Measurements from ENCODE around the gene ZNF783. TPM values are rescaled to one million over a fixed set of nuclear protein-coding genes. Genes with fewer than 3 reads are reported as not detected.

Gene ZNF783
- total and polyA plus RNA-seq, 9 of the 15 experiments (the other 6 are each of a cell fraction or from before 2014, with no cell fraction given), result 0.66 to 11.2 (median 5.4) TPM

DNA sequence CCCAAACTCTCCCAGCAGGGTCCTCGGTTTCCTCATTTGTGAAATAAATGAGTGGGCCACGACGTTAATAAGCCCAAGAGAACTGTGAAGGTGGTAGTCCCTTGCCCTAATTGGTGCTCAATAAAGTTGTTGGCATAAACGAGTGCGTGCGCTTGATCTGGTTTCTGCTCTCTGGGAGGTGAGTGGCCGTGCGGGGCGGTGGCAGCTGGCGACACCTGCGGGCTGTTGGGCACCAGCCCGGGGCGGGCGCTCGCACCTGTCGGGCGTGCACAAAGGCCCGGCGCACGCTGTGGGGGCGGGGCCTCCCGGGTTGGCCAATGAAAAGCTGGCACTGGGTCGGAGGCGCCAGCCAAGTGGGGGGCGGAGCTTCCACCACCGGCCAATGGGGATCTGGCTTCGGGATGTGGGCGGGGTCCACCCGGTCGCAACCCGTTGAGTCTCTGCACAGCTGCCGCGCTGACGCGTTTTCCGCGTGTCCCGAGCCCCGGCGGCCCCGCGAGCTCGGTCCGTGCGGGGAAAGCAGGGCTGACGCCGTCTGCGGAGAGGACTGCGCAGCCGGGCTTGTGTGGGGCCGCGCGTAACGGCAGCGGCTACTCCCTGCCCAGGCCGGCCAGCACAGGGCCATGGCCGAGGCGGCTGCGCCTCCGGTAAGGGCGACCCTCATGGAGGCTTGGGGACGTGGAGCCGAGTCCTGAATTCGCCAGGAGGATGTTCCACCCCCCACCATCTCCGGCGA lies 23.0 kb downstream of the ZNF783 start (continued):
- TF ChIP-seq MAZ (CRISPR knock-in tag; conservative IDR thresholded peaks at IDR 0.05 in 1 of 2, IDR thresholded peaks at IDR 0.05 in 1 of 2), result peak in 1 of 2 experiments; percentile 28; a peak in 1 of 4 replicates
- TF ChIP-seq BRD4 (IDR thresholded peaks at IDR 0.05), result no peak
- peak; percentile 89 for TF ChIP-seq ZBTB33 (CRISPR knock-in tag; IDR thresholded peaks at IDR 0.05)
- no peak for TF ChIP-seq ZNF23 (CRISPR knock-in tag; IDR thresholded peaks at IDR 0.05)
- TF ChIP-seq HMGN3 (IDR thresholded peaks at IDR 0.05; ENCODE audit: borderline replicate concordance, extremely low read depth, insufficient read length, low read depth, low read length), result no peak
- TF ChIP-seq MAFG (tag; conservative IDR thresholded peaks at IDR 0.05), result no peak
- no peak for TF ChIP-seq ELF2 (CRISPR knock-in tag; IDR thresholded peaks at IDR 0.05)
- TF ChIP-seq CREB1 (IDR thresholded peaks at IDR 0.05), result peak; percentile 61
- peak; percentile 39; the same call in 1 of the 2 replicates for TF ChIP-seq CREB1 (CRISPR knock-in tag; IDR thresholded peaks at IDR 0.05)
- TF ChIP-seq CBFA2T3 (IDR thresholded peaks at IDR 0.05), result no peak
- no peak for TF ChIP-seq DACH1 (IDR thresholded peaks at IDR 0.05; ENCODE audit: partially characterized antibody)
- no peak for TF ChIP-seq COPS2 (conservative IDR thresholded peaks at IDR 0.05)
- TF ChIP-seq, protein P1, sequence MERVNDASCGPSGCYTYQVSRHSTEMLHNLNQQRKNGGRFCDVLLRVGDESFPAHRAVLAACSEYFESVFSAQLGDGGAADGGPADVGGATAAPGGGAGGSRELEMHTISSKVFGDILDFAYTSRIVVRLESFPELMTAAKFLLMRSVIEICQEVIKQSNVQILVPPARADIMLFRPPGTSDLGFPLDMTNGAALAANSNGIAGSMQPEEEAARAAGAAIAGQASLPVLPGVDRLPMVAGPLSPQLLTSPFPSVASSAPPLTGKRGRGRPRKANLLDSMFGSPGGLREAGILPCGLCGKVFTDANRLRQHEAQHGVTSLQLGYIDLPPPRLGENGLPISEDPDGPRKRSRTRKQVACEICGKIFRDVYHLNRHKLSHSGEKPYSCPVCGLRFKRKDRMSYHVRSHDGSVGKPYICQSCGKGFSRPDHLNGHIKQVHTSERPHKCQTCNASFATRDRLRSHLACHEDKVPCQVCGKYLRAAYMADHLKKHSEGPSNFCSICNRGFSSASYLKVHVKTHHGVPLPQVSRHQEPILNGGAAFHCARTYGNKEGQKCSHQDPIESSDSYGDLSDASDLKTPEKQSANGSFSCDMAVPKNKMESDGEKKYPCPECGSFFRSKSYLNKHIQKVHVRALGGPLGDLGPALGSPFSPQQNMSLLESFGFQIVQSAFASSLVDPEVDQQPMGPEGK (CRISPR knock-in tag; IDR thresholded peaks at IDR 0.05; ENCODE audit: borderline replicate concordance), result no peak
- TF ChIP-seq ZNF232 (CRISPR knock-in tag; IDR thresholded peaks at IDR 0.05), result no peak
- no peak for TF ChIP-seq ELK1 (CRISPR knock-in tag; IDR thresholded peaks at IDR 0.05)
- TF ChIP-seq, protein P2, sequence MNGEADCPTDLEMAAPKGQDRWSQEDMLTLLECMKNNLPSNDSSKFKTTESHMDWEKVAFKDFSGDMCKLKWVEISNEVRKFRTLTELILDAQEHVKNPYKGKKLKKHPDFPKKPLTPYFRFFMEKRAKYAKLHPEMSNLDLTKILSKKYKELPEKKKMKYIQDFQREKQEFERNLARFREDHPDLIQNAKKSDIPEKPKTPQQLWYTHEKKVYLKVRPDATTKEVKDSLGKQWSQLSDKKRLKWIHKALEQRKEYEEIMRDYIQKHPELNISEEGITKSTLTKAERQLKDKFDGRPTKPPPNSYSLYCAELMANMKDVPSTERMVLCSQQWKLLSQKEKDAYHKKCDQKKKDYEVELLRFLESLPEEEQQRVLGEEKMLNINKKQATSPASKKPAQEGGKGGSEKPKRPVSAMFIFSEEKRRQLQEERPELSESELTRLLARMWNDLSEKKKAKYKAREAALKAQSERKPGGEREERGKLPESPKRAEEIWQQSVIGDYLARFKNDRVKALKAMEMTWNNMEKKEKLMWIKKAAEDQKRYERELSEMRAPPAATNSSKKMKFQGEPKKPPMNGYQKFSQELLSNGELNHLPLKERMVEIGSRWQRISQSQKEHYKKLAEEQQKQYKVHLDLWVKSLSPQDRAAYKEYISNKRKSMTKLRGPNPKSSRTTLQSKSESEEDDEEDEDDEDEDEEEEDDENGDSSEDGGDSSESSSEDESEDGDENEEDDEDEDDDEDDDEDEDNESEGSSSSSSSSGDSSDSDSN (IDR thresholded peaks at IDR 0.05; ENCODE audit: borderline replicate concordance in 1 of 2, low read depth in 2 of 2, low read length in 2 of 2), result no peak
- TF ChIP-seq SP1 (CRISPR knock-in tag; IDR thresholded peaks at IDR 0.05), result peak; percentile 54; the same call in 1 of the 2 replicates
- TF ChIP-seq ETV5 (CRISPR knock-in tag; IDR thresholded peaks at IDR 0.05; ENCODE audit: low read depth), result 0 out of 2 replicates have a peak, but pooled peaks have one; percentile 20
- no peak for TF ChIP-seq MXI1 (IDR thresholded peaks at IDR 0.05; ENCODE audit: low read depth, low read length)
